HUES64 (cell line): ENCODE results near the gene SIK2.
"Not testable (repeated sequence)": the region's sequence is repeated elsewhere in the genome, so short reads cannot be mapped to it uniquely, and the experiment has no call there.

Experiments used
- H3K27ac ChIP-seq: 2 replicates; pipeline ENCODE4 v1.7.0; 2013; ENCODE audit warnings: low read depth, low read length, inconsistent platforms
- H3K27me3 ChIP-seq: 2 replicates; pipeline ENCODE4 v1.6.1; 2013; ENCODE audit warnings: mild to moderate bottlenecking, low read length; ENCODE audit not compliant: insufficient read depth
- H3K36me3 ChIP-seq: 2 replicates; pipeline ENCODE4 v1.6.1; 2013; ENCODE audit warnings: mild to moderate bottlenecking, low read length; ENCODE audit not compliant: insufficient read depth
- H3K4me1 ChIP-seq: 2 replicates; pipeline ENCODE4 v1.6.1; 2013; ENCODE audit warnings: mild to moderate bottlenecking, low read length, moderate library complexity; ENCODE audit not compliant: insufficient read depth
- H3K4me3 ChIP-seq: 2 replicates; pipeline ENCODE4 v1.5.1; 2013; ENCODE audit warnings: mild to moderate bottlenecking, low read length, moderate library complexity
- H3K9ac ChIP-seq: 2 replicates; pipeline ENCODE4 v1.6.1; 2013; ENCODE audit warnings: mild to moderate bottlenecking, low read depth, low read length
- H3K9me3 ChIP-seq: 2 replicates; pipeline ENCODE4 v1.6.1; 2013; ENCODE audit warnings: low read depth, low read length; ENCODE audit not compliant: insufficient read depth
- WGBS: fragments of 150-250, 120-280 bp; methylation state at CpG from one replicate; pipeline ENCODE4 v1.1.7; 2013; ENCODE audit warnings: missing lambda C conversion rate; 5-methylcytosine and 5-hydroxymethylcytosine counted together

SIK2 gene

GRCh38 chr11:111700162-111700561 is 97.9 kb downstream of the SIK2 start:
- 0 out of 2 replicates have a peak, but pooled peaks cover under 1% of the 10 kb centered on the region for H3K4me1 ChIP-seq
- no peak overlapping the region for H3K27ac ChIP-seq
- H3K27me3 ChIP-seq, result no peaks in the 10 kb centered on the region
- WGBS, result 98% methylated on average over 1 of the region's 1 CpG
- H3K9ac ChIP-seq, result no peak overlapping the region
- no peaks in the 10 kb centered on the region for H3K9me3 ChIP-seq
- H3K36me3 ChIP-seq, result peaks cover 11% of the 10 kb centered on the region
- H3K4me3 ChIP-seq, result no peak overlapping the region

GRCh38 chr11:111702623-111703022 is 100.4 kb downstream of the SIK2 start:
- H3K4me1 ChIP-seq, result no peaks in the 10 kb centered on the region
- H3K27me3 ChIP-seq, result no peaks in the 10 kb centered on the region
- H3K27ac ChIP-seq, result no peak overlapping the region
- H3K4me3 ChIP-seq, result no peak overlapping the region
- peaks cover 23% of the 10 kb centered on the region for H3K36me3 ChIP-seq
- no peak overlapping the region for H3K9ac ChIP-seq
- WGBS, result 96% methylated on average over 5 of the region's 5 CpGs
- no peaks in the 10 kb centered on the region for H3K9me3 ChIP-seq

DNA sequence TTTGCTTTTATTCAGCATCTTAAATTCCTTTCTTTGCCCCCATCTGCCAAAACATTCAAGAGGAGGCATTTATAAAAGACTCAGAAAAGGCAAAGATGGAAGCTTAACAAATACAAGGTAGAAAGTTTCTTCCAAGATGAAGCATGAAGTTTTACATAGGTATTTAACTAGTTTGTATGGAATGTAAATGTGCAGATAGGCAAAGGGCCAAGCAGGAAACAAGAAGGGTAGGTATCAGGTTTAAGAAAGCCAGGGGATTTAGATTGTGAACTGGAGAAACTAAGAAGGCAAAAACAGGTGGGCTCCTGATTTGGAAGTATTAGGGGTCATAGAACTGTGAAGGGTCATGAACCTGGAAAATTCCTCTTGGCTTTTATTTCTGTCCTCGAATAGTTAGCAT is 101.3 kb downstream of the SIK2 start:
- no peaks in the 10 kb centered on the region for H3K9me3 ChIP-seq
- 100% methylated on average over 1 of the region's 1 CpG for WGBS
- H3K4me1 ChIP-seq, result no peaks in the 10 kb centered on the region
- no peaks in the 10 kb centered on the region for H3K27me3 ChIP-seq
- no peak overlapping the region for H3K9ac ChIP-seq
- peaks cover 26% of the 10 kb centered on the region for H3K36me3 ChIP-seq
- H3K27ac ChIP-seq, result no peak overlapping the region
- no peak overlapping the region for H3K4me3 ChIP-seq

GRCh38 chr11:111707039-111707690 is 104.9 kb downstream of the SIK2 start:
- peaks cover 31% of the 10 kb centered on the region for H3K36me3 ChIP-seq
- no peaks in the 10 kb centered on the region for H3K27me3 ChIP-seq
- H3K4me1 ChIP-seq, result no peaks in the 10 kb centered on the region
- H3K9ac ChIP-seq, result no peak overlapping the region
- 93% methylated on average over 9 of the region's 9 CpGs for WGBS
- H3K4me3 ChIP-seq, result no peak overlapping the region
- H3K9me3 ChIP-seq, result no peaks in the 10 kb centered on the region
- no peak overlapping the region for H3K27ac ChIP-seq

DNA sequence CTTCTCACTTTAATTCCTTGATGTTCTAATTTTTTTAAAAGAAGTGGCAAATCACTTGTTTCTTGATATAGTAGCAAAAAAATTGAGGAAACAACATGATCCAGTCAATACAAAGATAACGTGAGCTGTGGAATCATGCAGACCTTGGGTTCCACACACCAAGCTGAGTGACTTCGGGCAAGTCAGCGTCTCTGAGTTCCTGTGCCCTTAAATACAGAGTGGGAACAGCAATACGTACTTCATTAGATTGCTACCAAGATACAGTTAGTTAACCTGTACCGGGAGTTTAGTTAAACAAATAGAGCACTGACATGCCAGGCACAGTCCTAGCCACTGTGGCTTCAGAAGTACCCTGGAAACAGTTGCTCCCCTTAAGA is 105.4 kb downstream of the SIK2 start:
- Histone ChIP-seq H3K9ac (no peak overlapping the region), H3K27me3 (no peaks in the 10 kb centered on the region), H3K27ac (no peak overlapping the region), H3K9me3 (no peaks in the 10 kb centered on the region), H3K4me3 (no peak overlapping the region), H3K36me3 (peaks cover 36% of the 10 kb centered on the region), H3K4me1 (no peaks in the 10 kb centered on the region)
- WGBS, result 98% methylated on average over 5 of the region's 5 CpGs

- Histone ChIP-seq H3K9me3 (no peaks in the 10 kb centered on the region), H3K27me3 (no peaks in the 10 kb centered on the region), H3K4me1 (peaks cover 10% of the 10 kb centered on the region; the same call in 1 of the 2 replicates), H3K9ac (no peak overlapping the region), H3K27ac (no peak overlapping the region), H3K36me3 (peaks cover 17% of the 10 kb centered on the region), H3K4me3 (no peak overlapping the region)
- WGBS, result 93% methylated on average over 4 of the region's 4 CpGs
These were observed 112.3 kb downstream of the SIK2 start for GRCh38 chr11:111714522-111714921.

- Histone ChIP-seq H3K9me3 (no peaks in the 10 kb centered on the region), H3K4me1 (peaks cover 10% of the 10 kb centered on the region; the same call in 1 of the 2 replicates), H3K27me3 (no peaks in the 10 kb centered on the region), H3K4me3 (no peak overlapping the region), H3K9ac (no peak overlapping the region), H3K27ac (no peak overlapping the region), H3K36me3 (peaks cover 25% of the 10 kb centered on the region)
- WGBS, result 93% methylated on average over 4 of the region's 5 CpGs
These were observed 113.0 kb downstream of the SIK2 start for GRCh38 chr11:111715142-111715816.

- not testable (repeated sequence) for H3K4me1 ChIP-seq, H3K4me3 ChIP-seq, H3K9me3 ChIP-seq, H3K27me3 ChIP-seq, H3K9ac ChIP-seq, H3K27ac ChIP-seq
- peaks cover 38% of the 10 kb centered on the region for H3K36me3 ChIP-seq
- 98% methylated on average over 2 of the region's 3 CpGs for WGBS
These were observed 115.4 kb downstream of the SIK2 start for GRCh38 chr11:111717660-111718059.

GRCh38 chr11:111718436-111718835 is 116.2 kb downstream of the SIK2 start:
- Histone ChIP-seq H3K27ac (no peak overlapping the region), H3K4me3 (no peak overlapping the region), H3K27me3 (no peaks in the 10 kb centered on the region), H3K9me3 (no peaks in the 10 kb centered on the region), H3K9ac (no peak overlapping the region), H3K4me1 (peaks cover 14% of the 10 kb centered on the region), H3K36me3 (peaks cover 40% of the 10 kb centered on the region)
- WGBS, result 86% methylated on average over 5 of the region's 6 CpGs

- Histone ChIP-seq H3K4me1 (peaks cover 14% of the 10 kb centered on the region), H3K4me3 (no peak overlapping the region), H3K27ac (no peak overlapping the region), H3K36me3 (peaks cover 42% of the 10 kb centered on the region), H3K9me3 (no peaks in the 10 kb centered on the region), H3K27me3 (no peaks in the 10 kb centered on the region), H3K9ac (no peak overlapping the region)
- 93% methylated on average over 5 of the region's 5 CpGs for WGBS
These were observed 116.6 kb downstream of the SIK2 start for GRCh38 chr11:111718859-111719258.

DNA sequence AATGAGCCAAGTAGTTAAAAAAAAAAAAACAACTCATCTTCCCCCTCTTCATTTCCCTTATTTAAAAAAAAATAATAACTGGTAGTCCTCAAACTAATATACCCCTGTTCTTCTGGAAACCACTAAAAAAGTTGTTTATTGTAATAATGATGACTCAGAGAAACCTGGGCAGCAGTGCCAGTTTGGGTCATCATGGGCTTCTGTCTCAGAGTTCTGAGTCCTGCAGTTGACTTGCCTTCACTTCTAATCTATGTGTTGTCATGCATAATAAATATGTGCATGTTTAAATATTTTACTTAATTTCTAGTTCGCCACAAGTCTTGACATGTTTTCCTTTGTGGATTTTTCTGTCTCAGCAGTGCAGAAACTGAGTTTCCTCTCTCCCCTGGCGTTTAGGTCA is 117.1 kb downstream of the SIK2 start:
- 93% methylated on average over 2 of the region's 2 CpGs for WGBS

More for the DNA sequence above, 117.1 kb downstream of the SIK2 start:
- Histone ChIP-seq H3K36me3 (peaks cover 47% of the 10 kb centered on the region), H3K9me3 (no peaks in the 10 kb centered on the region), H3K4me1 (peaks cover 14% of the 10 kb centered on the region), H3K9ac (no peak overlapping the region), H3K27ac (no peak overlapping the region), H3K4me3 (no peak overlapping the region), H3K27me3 (no peaks in the 10 kb centered on the region)
